GM18868 (cell line): ENCODE data around the gene PPDPF.
"Not testable (repeated sequence)": the region's sequence is repeated elsewhere in the genome, so short reads cannot be mapped to it uniquely, and the experiment has no call there.

Experiments
- ATAC-seq: cut with Tn5 transposase; IDR thresholded peaks from one replicate; pipeline ENCODE4 v1.9.1; 2021; ENCODE audit warnings: mild to moderate bottlenecking, moderate library complexity; ENCODE audit not compliant: unreplicated experiment

The PPDPF gene

GRCh38 chr20:63499338-63499969 is 21.1 kb upstream of the PPDPF start:
- ATAC-seq, result no peak

GRCh38 chr20:63500151-63500901 is 20.2 kb upstream of the PPDPF start:
- no peak for ATAC-seq

GRCh38 chr20:63500902-63501817 is 19.4 kb upstream of the PPDPF start:
- ATAC-seq, result no peak

- no peak for ATAC-seq
These were observed 18.5 kb upstream of the PPDPF start for GRCh38 chr20:63501818-63502670.

- no peak for ATAC-seq
These were observed 17.8 kb upstream of the PPDPF start for GRCh38 chr20:63502671-63503172.

GRCh38 chr20:63503524-63503923 is 17.0 kb upstream of the PPDPF start:
- no peak for ATAC-seq

- ATAC-seq, result no peak
These were observed 15.9 kb upstream of the PPDPF start for GRCh38 chr20:63504642-63505041.

- ATAC-seq, result no peak
These were observed 15.3 kb upstream of the PPDPF start for GRCh38 chr20:63505281-63505680.

GRCh38 chr20:63505723-63506122 is 14.8 kb upstream of the PPDPF start:
- no peak for ATAC-seq

GRCh38 chr20:63507083-63507743 is 13.4 kb upstream of the PPDPF start:
- no peak for ATAC-seq

- ATAC-seq, result no peak
These were observed 12.3 kb upstream of the PPDPF start for GRCh38 chr20:63508072-63508768.

- no peak for ATAC-seq
These were observed 11.4 kb upstream of the PPDPF start for GRCh38 chr20:63509088-63509564.

GRCh38 chr20:63513207-63513606 is 7.4 kb upstream of the PPDPF start:
- no peak for ATAC-seq

GRCh38 chr20:63514520-63514919 is 6.0 kb upstream of the PPDPF start:
- not testable (repeated sequence) for ATAC-seq

- ATAC-seq, result no peak
These were observed 2.9 kb upstream of the PPDPF start for GRCh38 chr20:63517376-63518309.

GRCh38 chr20:63518351-63518861 is 2.2 kb upstream of the PPDPF start:
- no peak for ATAC-seq

GRCh38 chr20:63518946-63519667 is 1.5 kb upstream of the PPDPF start:
- no peak for ATAC-seq
